K562 (cell line): Measurements from ENCODE around the gene SDC1. TPM values are rescaled to one million over a fixed set of nuclear protein-coding genes. Genes with fewer than 3 reads are reported as not detected.

Experiments used
- ATAC-seq: fragments of 200-7000 bp; cut with Tn5 transposase; 3 replicates; pipeline ENCODE4 v1.9.1; 2020; ENCODE audit warnings: moderate library complexity
- BruUV-seq: library from RNA; stranded (reverse); fragments of 400-500 nt; replicated peaks from 2 replicates; lab custom pipeline; 2021; lab: Mats Ljungman, UMichigan
- CTCF ChIA-PET: fragments of 300-600 bp; formaldehyde crosslinking; extraction: SDS; loops from one replicate; lab custom pipeline; 2021; ENCODE audit warnings: low intra/inter-chr PET ratio; lab: Yijun Ruan, JAX
- POLR2A ChIA-PET: fragments of 300-600, 350-650 bp; sonication (Branson Sonifier 250); formaldehyde crosslinking; extraction: SDS; loops from one replicate; lab custom pipeline; 2021; ENCODE audit warnings: antibody characterized with exemption, inconsistent platforms; lab: Yijun Ruan, JAX
- DNase-seq, 4 experiments: peaks; one replicate each; pipeline versions ENCODE4 v3.0.0 to v3.0.0-alpha.2; 2011 to 2018; ENCODE audit warnings: low spot score in 3 of 4, mixed read lengths in 3 of 4; ENCODE audit errors: extremely low read depth in 1 of 4
- FAIRE-seq: peaks from 2 replicates; lab custom pipeline; 2011; peaks lifted over from hg19 to GRCh38; lab: Jason Lieb, UNC
- H2AFZ ChIP-seq: 2 replicates; pipeline ENCODE4 v1.6.0; 2011; ENCODE audit warnings: low read depth, low read length, control low read depth, inconsistent platforms
- H3K27ac ChIP-seq: fragments of 200-600 bp; 3 replicates; pipeline ENCODE4 v1.8.0; 2011; ENCODE audit warnings: low read depth, mild to moderate bottlenecking, control low read depth, inconsistent platforms, low read length, moderate library complexity, mixed read lengths; ENCODE audit errors: extremely low read depth
- H3K27me3 ChIP-seq, 2 experiments: fragments of 300-600 bp in 1 of 2; 2 replicates in 1 of 2; 3 replicates in 1 of 2; pipeline versions ENCODE4 v1.6.0 to v1.8.0; 2011; ENCODE audit warnings: inconsistent platforms in 2 of 2, low read length in 2 of 2, mild to moderate bottlenecking in 1 of 2, mixed read lengths in 1 of 2, moderate library complexity in 1 of 2; ENCODE audit not compliant: control insufficient read depth in 2 of 2, insufficient read depth in 2 of 2
- H3K36me3 ChIP-seq: fragments of 300-600 bp; 3 replicates; pipeline ENCODE4 v1.8.0; 2011; ENCODE audit warnings: mild to moderate bottlenecking, low read length, inconsistent platforms; ENCODE audit not compliant: control insufficient read depth, insufficient read depth
- H3K4me1 ChIP-seq, 2 experiments: fragments of 200-600 bp in 1 of 2; replicated peaks in 1 of 2; 2 replicates in 1 of 2; 3 replicates in 1 of 2; pipeline versions ENCODE4 v1.5.1 to v1.8.0; 2011; ENCODE audit warnings: inconsistent platforms in 2 of 2, low read length in 2 of 2, mild to moderate bottlenecking in 1 of 2, mixed read lengths in 1 of 2, moderate library complexity in 1 of 2; ENCODE audit not compliant: control insufficient read depth in 2 of 2, insufficient read depth in 2 of 2
- H3K4me2 ChIP-seq: 2 replicates; pipeline ENCODE4 v1.6.1; 2011; ENCODE audit warnings: low read length, control low read depth, inconsistent platforms, mixed read lengths; ENCODE audit not compliant: insufficient read depth
- H3K4me3 ChIP-seq: fragments of 200-600 bp; sonication (generic), shearing (Covaris generic); 2 replicates; pipeline ENCODE4 v1.5.1; 2016; ENCODE audit warnings: control low read depth, inconsistent platforms
- H3K79me2 ChIP-seq: fragments of 200-600 bp; 3 replicates; pipeline ENCODE4 v1.8.0; 2011; ENCODE audit warnings: low read length, inconsistent platforms; ENCODE audit not compliant: control insufficient read depth, insufficient read depth
- H3K9ac ChIP-seq, 2 experiments: 2 replicates each; pipeline versions ENCODE4 v1.6.0 to v1.6.1; 2011; ENCODE audit warnings: low read depth in 2 of 2, low read length in 2 of 2, control low read depth in 1 of 2, inconsistent platforms in 1 of 2, mild to moderate bottlenecking in 1 of 2, mixed read lengths in 1 of 2; ENCODE audit not compliant: insufficient read depth in 1 of 2
- H3K9me1 ChIP-seq: one replicate; pipeline ENCODE4 v1.6.0; 2011; ENCODE audit warnings: inconsistent platforms, mild to moderate bottlenecking, low read length, moderate library complexity; ENCODE audit not compliant: control insufficient read depth, insufficient read depth
- H3K9me3 ChIP-seq: replicated peaks from 2 replicates; pipeline ENCODE4 v1.5.1; 2011; ENCODE audit warnings: low read depth, low read length, inconsistent platforms; ENCODE audit not compliant: control insufficient read depth, insufficient read depth
- H4K20me1 ChIP-seq: replicated peaks from 2 replicates; pipeline ENCODE4 v1.6.1; 2011; ENCODE audit warnings: low read length, inconsistent platforms, mixed read lengths; ENCODE audit not compliant: control insufficient read depth, insufficient read depth
- ATF7 ChIP-seq: fragments of 450-650 bp; IDR thresholded peaks from 2 replicates; pipeline ENCODE4 v1.7.1; 2014; ENCODE audit warnings: mild to moderate bottlenecking, moderate library complexity
- ETS2 ChIP-seq: IDR thresholded peaks from 2 replicates; pipeline ENCODE4 v1.6.1; 2016; ENCODE audit warnings: borderline replicate concordance, missing genetic modification characterization, mild to moderate bottlenecking, moderate library complexity, missing compliant biosample characterization; ENCODE audit not compliant: poor library complexity, severe bottlenecking
- FOXA1 ChIP-seq: fragments of 450-650 bp; IDR thresholded peaks from 2 replicates; pipeline ENCODE4 v1.6.1; 2016; ENCODE audit warnings: mild to moderate bottlenecking, borderline replicate concordance
- GTF2E2 ChIP-seq: fragments of 200-800 bp; sonication (Bioruptor generic); IDR thresholded peaks from 2 replicates; pipeline ENCODE4 v1.6.1; 2016; ENCODE audit warnings: missing genetic modification characterization, missing compliant biosample characterization
- GTF2F1 ChIP-seq: IDR thresholded peaks from 2 replicates; pipeline ENCODE4 v1.6.1; 2011; ENCODE audit warnings: low read depth, low read length, improper control_type of control experiment
- JUND ChIP-seq, 2 experiments: IDR thresholded peaks; 2 replicates in 1 of 2; 3 replicates in 1 of 2; pipeline ENCODE4 v1.6.1; 2011; ENCODE audit warnings: borderline replicate concordance in 2 of 2, low read depth in 2 of 2, low read length in 2 of 2, improper control_type of control experiment in 1 of 2, missing biosample characterization in 1 of 2, missing genetic modification characterization in 1 of 2, missing genetic modification reagents in 1 of 2
- MCM5 ChIP-seq: fragments of 450-650 bp; IDR thresholded peaks from 2 replicates; pipeline ENCODE4 v1.6.1; 2016; ENCODE audit warnings: low read depth
- MTA3 ChIP-seq: fragments of 450-650 bp; formaldehyde crosslinking; IDR thresholded peaks from 2 replicates; pipeline ENCODE4 v1.6.1; 2017; ENCODE audit warnings: mild to moderate bottlenecking, borderline replicate concordance
- MXD1 ChIP-seq: fragments of 250-450 bp; sonication (Bioruptor Pico); IDR thresholded peaks from 2 replicates; pipeline ENCODE4 v1.8.0; 2021; ENCODE audit warnings: borderline replicate concordance, mild to moderate bottlenecking, moderate library complexity; ENCODE audit not compliant: poor library complexity, severe bottlenecking
- TAF9B ChIP-seq: fragments of 450-650 bp; IDR thresholded peaks from 2 replicates; pipeline ENCODE4 v1.6.1; 2018; ENCODE audit warnings: mild to moderate bottlenecking; ENCODE audit not compliant: partially characterized antibody
- ZNF75A ChIP-seq: fragments of 450-650 bp; formaldehyde crosslinking; IDR thresholded peaks from 2 replicates; pipeline ENCODE4 v1.4.0; 2020; ENCODE audit warnings: mild to moderate bottlenecking
- ZNF830 ChIP-seq: fragments of 250-450 bp; sonication (Bioruptor Pico); IDR thresholded peaks from 2 replicates; pipeline ENCODE4 v1.5.0; 2021; ENCODE audit warnings: mild to moderate bottlenecking
- WGBS: fragments of 100-300 bp; shearing (Covaris generic); methylation state at CpG from one replicate; pipeline ENCODE4 v1.1.6; 2016; ENCODE audit warnings: low coverage, mixed read lengths; ENCODE audit not compliant: insufficient coverage; ENCODE audit errors: missing lambda C conversion rate; 5-methylcytosine and 5-hydroxymethylcytosine counted together
- in situ Hi-C: fragments of 300-500 bp; cut with MboI; formaldehyde crosslinking; loops from 4 replicates; pipeline ENCODE4 v1.15.0; 2018; ENCODE audit warnings: inconsistent platforms, mixed read lengths
- intact Hi-C: fragments of 100-400 bp; cut with micrococcal nuclease; formaldehyde crosslinking; loops from 2 replicates; pipeline ENCODE4 v1.14.2; 2022
- polyA plus RNA-seq, 8 experiments: library from polyadenylated mRNA; depleted of rRNA in 4 of 8; stranded (reverse) in 5 of 8; unstranded in 3 of 8; fragments of >200 nt; fragmentation: Nextera tagmentation in 2 of 8; fragmentation: Illumina TruSeq in 1 of 8; extraction: Ambion mirVana in 2 of 8; extraction: Trizol in 1 of 8; gene quantifications; 2 replicates each; pipeline versions ENCODE4 v1.2.1 to v1.2.3, GENCODE V29; 2011 to 2014; ENCODE audit warnings: inconsistent platforms in 1 of 8, missing spikeins in 1 of 8
- total RNA-seq, 7 experiments: library from RNA; depleted of rRNA in 6 of 7; stranded (reverse); fragments of >200 nt in 6 of 7; fragmentation: Illumina TruSeq in 2 of 7; extraction: Trizol in 2 of 7; gene quantifications; 2 replicates each; pipeline versions ENCODE4 v1.2.1 to v1.2.3, GENCODE V29; 2011 to 2021; ENCODE audit warnings: low replicate concordance in 1 of 7

Gene SDC1
- total and polyA plus RNA-seq, 9 of the 15 experiments (the other 6 are each of a cell fraction or from before 2014, with no cell fraction given): 0.06 to 2.7 (median 0.49) TPM

GRCh38 chr2:20179466-20179754 is 45.5 kb downstream of the SDC1 start:
- H3K9me1 ChIP-seq: no peaks in the 10 kb centered on the region
- H3K9ac ChIP-seq: no peak overlapping the region
- ChIA-PET POLR2A (interaction anchor here (0.9 kb wide), 1 partner anchor 12 kb away, joined by 3 read pairs; no protein-coding TSS in a partner anchor), CTCF (no interaction called here)
- no peaks in the 10 kb centered on the region for H3K79me2 ChIP-seq
- ATAC-seq (no peak), FAIRE-seq (no peak), DNase-seq (no peak)
- WGBS: 20% methylated on average over 3 of the region's 3 CpGs
- H2AFZ ChIP-seq: no peak overlapping the region
- H3K4me3 ChIP-seq: no peak overlapping the region
- no peaks in the 10 kb centered on the region for H3K36me3 ChIP-seq
- BruUV-seq: no TSS peak
- peaks cover 4 to 30% of the 10 kb centered on the region in 2 experiments; a peak in 4 of 5 replicates for H3K27me3 ChIP-seq
- no peak overlapping the region for H3K4me2 ChIP-seq
- intact Hi-C loops (no loop called here), in situ Hi-C loops (no loop called here)
- H4K20me1 ChIP-seq: no peaks in the 10 kb centered on the region
- TF ChIP-seq MXD1 (CRISPR knock-in tag) (no peak), MCM5 (no peak), JUND (IDR thresholded peaks at IDR 0.05; ENCODE audit: borderline replicate concordance, low read depth, low read length) (no peak), JUND (tag; IDR thresholded peaks at IDR 0.05; ENCODE audit: borderline replicate concordance, low read depth, low read length) (no peak), MTA3 (no peak), ATF7 (no peak), ETS2 (tag) (no peak), ZNF830 (CRISPR knock-in tag) (no peak), ZNF75A (CRISPR knock-in tag) (no peak), GTF2E2 (tag) (no peak), FOXA1 (no peak), TAF9B (no peak), GTF2F1 (no peak)
- peaks cover 14% of the 10 kb centered on the region in 2 experiments; a peak in 4 of 5 replicates for H3K4me1 ChIP-seq
- no peaks in the 10 kb centered on the region for H3K9me3 ChIP-seq
- no peak overlapping the region for H3K27ac ChIP-seq
